GM10248 (cell line): ENCODE measurements around the gene GPANK1.

Source experiments
- CTCF ChIA-PET: fragments of 300-600 bp; sonication (Branson Sonifier 250); formaldehyde crosslinking; extraction: SDS; loops from one replicate; lab custom pipeline; 2021; ENCODE audit warnings: antibody characterized with exemption; lab: Yijun Ruan, JAX
- POLR2A ChIA-PET: fragments of 350-650 bp; sonication (Branson Sonifier 250); formaldehyde crosslinking; extraction: SDS; loops from one replicate; lab custom pipeline; 2020; ENCODE audit warnings: antibody characterized with exemption; lab: Yijun Ruan, JAX
- DNase-seq: peaks from one replicate; pipeline ENCODE4 v3.0.0; 2012; ENCODE audit errors: extremely low spot score
- CTCF ChIP-seq: IDR thresholded peaks from 2 replicates; pipeline ENCODE4 v1.5.1; 2012; ENCODE audit warnings: mild to moderate bottlenecking, low read depth; ENCODE audit errors: extremely low read depth, missing control alignments, control extremely low read depth

Gene GPANK1

GRCh38 chr6:31657406-31658157 is 7.2 kb downstream of the GPANK1 start:
- DNase-seq = no peak
- TF ChIP-seq CTCF = no peak
- POLR2A ChIA-PET = no interaction called here
- CTCF ChIA-PET = interaction anchor here (0.9 to 1.6 kb wide), 2 partner anchors 60 to 64 kb away, joined by 3 to 5 read pairs; partner anchors contain the start of gene NCR3

GRCh38 chr6:31655349-31656237 is 9.2 kb downstream of the GPANK1 start, which contains the start of gene APOM:
APOM (plus strand) TSS chr6:31655894; CDS start chr6:31655967, 73 bp downstream.
- DNase-seq = no peak
- ChIA-PET POLR2A (interaction anchor here (1.2 to 1.4 kb wide), 2 partner anchors 9 to 10 kb away, joined by 3 to 9 read pairs; partner anchors contain the start of genes CSNK2B and GPANK1), CTCF (interaction anchor here (0.8 to 1.9 kb wide), 5 partner anchors 8 to 105 kb away, joined by 3 to 7 read pairs (median 4); partner anchors contain the start of gene GPANK1)
- no peak for TF ChIP-seq CTCF

- POLR2A ChIA-PET = interaction anchor here (1.4 kb wide), 2 partner anchors 10 to 12 kb away, joined by 3 to 9 read pairs; partner anchors contain the start of gene GPANK1
- no peak for DNase-seq
- no peak for TF ChIP-seq CTCF
- CTCF ChIA-PET = interaction anchor here (0.8 to 3.3 kb wide), 7 partner anchors 8 to 104 kb away, joined by 3 to 27 read pairs (median 4); partner anchors contain the start of gene GPANK1
These were observed 10.0 kb downstream of the GPANK1 start for GRCh38 chr6:31654574-31655348.

GRCh38 chr6:31652925-31653724 is 11.7 kb downstream of the GPANK1 start:
- no peak for TF ChIP-seq CTCF

GRCh38 chr6:31651602-31652191 is 13.1 kb downstream of the GPANK1 start:
- peak; percentile 67 for DNase-seq
- ChIA-PET POLR2A (interaction anchor here (0.6 to 2.5 kb wide), 11 partner anchors 8 to 188 kb away, joined by 3 to 15 read pairs (median 5); partner anchors contain the start of genes C6orf47, GPANK1, NCR3 and NFKBIL1), CTCF (interaction anchor here (1.0 to 3.3 kb wide), 13 partner anchors 8 to 211 kb away, joined by 3 to 27 read pairs (median 4); partner anchors contain the start of genes ATP6V1G2, GPANK1, NCR3 and NEU1)
- no peak for TF ChIP-seq CTCF

More at GRCh38 chr6:31652925-31653724, 11.7 kb downstream of the GPANK1 start:
- peak; percentile 90 for DNase-seq
- ChIA-PET POLR2A (interaction anchor here (0.7 to 2.5 kb wide), 8 partner anchors 7 to 175 kb away, joined by 3 to 15 read pairs (median 4); partner anchors contain the start of genes C6orf47, GPANK1, HSPA1A and HSPA1B), CTCF (interaction anchor here (0.9 to 3.3 kb wide), 8 partner anchors 10 to 245 kb away, joined by 3 to 27 read pairs (median 4); partner anchors contain the start of genes ATP6V1G2, EHMT2, GPANK1 and NEU1)
